IPS-20b (cell line): ENCODE data around the gene VPS18.
A peak's percentile ranks its signal among the peaks of the same experiment; 100 is the strongest.

Experiments used
- H3K27ac ChIP-seq: one replicate; pipeline ENCODE4 v1.5.1; 2013; ENCODE audit warnings: low read length
- H3K27me3 ChIP-seq: 2 replicates; pipeline ENCODE4 v1.6.1; 2013; ENCODE audit warnings: mild to moderate bottlenecking, low read length, inconsistent platforms; ENCODE audit not compliant: insufficient read depth
- H3K36me3 ChIP-seq: 2 replicates; pipeline ENCODE4 v1.6.1; 2013; ENCODE audit warnings: low read depth, mild to moderate bottlenecking, inconsistent platforms, low read length, moderate library complexity; ENCODE audit not compliant: insufficient read depth
- H3K4me1 ChIP-seq: 2 replicates; pipeline ENCODE4 v1.6.1; 2013; ENCODE audit warnings: mild to moderate bottlenecking, control low read depth, inconsistent platforms, low read length, moderate library complexity; ENCODE audit not compliant: insufficient read depth
- H3K4me3 ChIP-seq: 2 replicates; pipeline ENCODE4 v1.5.1; 2013; ENCODE audit warnings: mild to moderate bottlenecking, low read length, inconsistent platforms
- H3K9ac ChIP-seq: 2 replicates; pipeline ENCODE4 v1.6.1; 2013; ENCODE audit warnings: low read depth, mild to moderate bottlenecking, inconsistent platforms, low read length, moderate library complexity
- H3K9me3 ChIP-seq: 2 replicates; pipeline ENCODE4 v1.6.1; 2013; ENCODE audit warnings: mild to moderate bottlenecking, low read depth, low read length, inconsistent platforms; ENCODE audit not compliant: insufficient read depth

VPS18 gene

GRCh38 chr15:40943764-40944365, 49.6 kb downstream of the VPS18 start:
- Histone ChIP-seq H3K9ac (no peak overlapping the region), H3K27ac (no peak overlapping the region), H3K9me3 (no peaks in the 10 kb centered on the region), H3K4me3 (no peak overlapping the region), H3K27me3 (peaks cover 65% of the 10 kb centered on the region), H3K4me1 (peaks cover 10% of the 10 kb centered on the region; the same call in 1 of the 2 replicates), H3K36me3 (no peaks in the 10 kb centered on the region)

- Histone ChIP-seq H3K27ac (no peak overlapping the region), H3K9me3 (no peaks in the 10 kb centered on the region), H3K36me3 (no peaks in the 10 kb centered on the region), H3K4me3 (no peak overlapping the region), H3K9ac (no peak overlapping the region), H3K27me3 (peaks cover 60% of the 10 kb centered on the region), H3K4me1 (peaks cover 10% of the 10 kb centered on the region; the same call in 1 of the 2 replicates)
These were observed 50.5 kb downstream of the VPS18 start for GRCh38 chr15:40944510-40945296.

- Histone ChIP-seq H3K36me3 (no peaks in the 10 kb centered on the region), H3K4me1 (peaks cover 8% of the 10 kb centered on the region; the same call in 1 of the 2 replicates), H3K27ac (no peak overlapping the region), H3K9ac (no peak overlapping the region), H3K9me3 (no peaks in the 10 kb centered on the region), H3K27me3 (peaks cover 24% of the 10 kb centered on the region), H3K4me3 (no peak overlapping the region)
These were observed 54.6 kb downstream of the VPS18 start for GRCh38 chr15:40948706-40949473.

GRCh38 chr15:40949756-40950207, 55.5 kb downstream of the VPS18 start:
- Histone ChIP-seq H3K4me3 (no peak overlapping the region), H3K27me3 (peaks cover 15% of the 10 kb centered on the region; the same call in 1 of the 2 replicates), H3K4me1 (peaks cover 8% of the 10 kb centered on the region; the same call in 1 of the 2 replicates), H3K27ac (no peak overlapping the region), H3K9me3 (no peaks in the 10 kb centered on the region), H3K9ac (no peak overlapping the region), H3K36me3 (peaks cover 2% of the 10 kb centered on the region; the same call in 1 of the 2 replicates)

- no peaks in the 10 kb centered on the region for H3K9me3 ChIP-seq
- H3K9ac ChIP-seq, result peak overlapping the region; percentile 81; the same call in 1 of the 2 replicates
- H3K27ac ChIP-seq, result no peak overlapping the region
- H3K4me1 ChIP-seq, result peaks cover 8% of the 10 kb centered on the region; the same call in 1 of the 2 replicates
- peaks cover 22% of the 10 kb centered on the region for H3K36me3 ChIP-seq
- H3K27me3 ChIP-seq, result no peaks in the 10 kb centered on the region; the same call in 1 of the 2 replicates
- H3K4me3 ChIP-seq, result peak overlapping the region; percentile 86; the same call in 1 of the 2 replicates
These were observed 57.5 kb downstream of the VPS18 start for GRCh38 chr15:40951764-40952163.

GRCh38 chr15:40952301-40952900, 58.2 kb downstream of the VPS18 start:
- H3K27me3 ChIP-seq, result no peaks in the 10 kb centered on the region; the same call in 1 of the 2 replicates
- peak overlapping the region; percentile 81 for H3K9ac ChIP-seq
- H3K36me3 ChIP-seq, result peaks cover 23% of the 10 kb centered on the region
- no peaks in the 10 kb centered on the region for H3K9me3 ChIP-seq
- peak overlapping the region; percentile 86 for H3K4me3 ChIP-seq
- H3K27ac ChIP-seq, result peak overlapping the region; percentile 47
- peaks cover 8% of the 10 kb centered on the region; the same call in 1 of the 2 replicates for H3K4me1 ChIP-seq

- H3K27ac ChIP-seq, result peak within 1 kb of the TSS; percentile 47
- peak within 1 kb of the TSS; percentile 89 for H3K9ac ChIP-seq
- no peaks in the 10 kb centered on the region for H3K9me3 ChIP-seq
- H3K4me1 ChIP-seq, result peaks cover 8% of the 10 kb centered on the region; the same call in 1 of the 2 replicates
- no peaks in the 10 kb centered on the region; the same call in 1 of the 2 replicates for H3K27me3 ChIP-seq
- peak within 1 kb of the TSS; percentile 86 for H3K4me3 ChIP-seq
- peaks cover 23% of the 10 kb centered on the region for H3K36me3 ChIP-seq
These were observed 58.9 kb downstream of the VPS18 start, which contains the start of gene CHAC1 for GRCh38 chr15:40952901-40953712. Gene CHAC1 (plus strand): TSS chr15:40953471. CDS start chr15:40953584, 113 bp downstream.
